ENCODE data around the gene PAPOLA.

Gene PAPOLA

GRCh38 chr14:96597680-96598079 is 95.5 kb downstream of the PAPOLA start:
- Mint-ChIP-seq H3K36me3 (ENCODE audit: insufficient read depth) (peaks cover 5% of the 10 kb centered on the region), H3K27ac (ENCODE audit: low read depth) (no peak overlapping the region), H3K27me3 (peaks cover 32% of the 10 kb centered on the region), H3K4me1 (peaks cover 7% of the 10 kb centered on the region), H3K9me3 (no peaks in the 10 kb centered on the region), H3K4me3 (no peak overlapping the region)
- ATAC-seq (replicated peaks; ENCODE audit: extremely low read depth, poor library complexity, severe bottlenecking) (no peak), DNase-seq (ENCODE audit: low spot score in 2 of 2) (no peak)

GRCh38 chr14:96598332-96598928 is 96.2 kb downstream of the PAPOLA start:
- DNase-seq (ENCODE audit: low spot score in 2 of 2) (no peak), ATAC-seq (replicated peaks; ENCODE audit: extremely low read depth, poor library complexity, severe bottlenecking) (no peak)
- peaks cover 33% of the 10 kb centered on the region for H3K27me3 Mint-ChIP-seq
- H3K4me3 Mint-ChIP-seq, result no peak overlapping the region
- no peaks in the 10 kb centered on the region for H3K9me3 Mint-ChIP-seq
- H3K27ac Mint-ChIP-seq (ENCODE audit: low read depth), result no peak overlapping the region
- H3K4me1 Mint-ChIP-seq, result no peaks in the 10 kb centered on the region
- peaks cover 3% of the 10 kb centered on the region for H3K36me3 Mint-ChIP-seq (ENCODE audit: insufficient read depth)

GRCh38 chr14:96599076-96599475 is 96.9 kb downstream of the PAPOLA start:
- no peaks in the 10 kb centered on the region for H3K9me3 Mint-ChIP-seq
- H3K27ac Mint-ChIP-seq (ENCODE audit: low read depth), result no peak overlapping the region
- no peaks in the 10 kb centered on the region for H3K4me1 Mint-ChIP-seq
- DNase-seq (ENCODE audit: low spot score in 2 of 2), result no peak
- H3K36me3 Mint-ChIP-seq (ENCODE audit: insufficient read depth), result peaks cover 2% of the 10 kb centered on the region
- no peak for ATAC-seq (replicated peaks; ENCODE audit: extremely low read depth, poor library complexity, severe bottlenecking)
- no peak overlapping the region for H3K4me3 Mint-ChIP-seq
- peaks cover 34% of the 10 kb centered on the region for H3K27me3 Mint-ChIP-seq

GRCh38 chr14:96602186-96602585 is 100.0 kb downstream of the PAPOLA start:
- no peak for ATAC-seq (replicated peaks; ENCODE audit: extremely low read depth, poor library complexity, severe bottlenecking)
- DNase-seq (ENCODE audit: low spot score in 2 of 2), result no peak
- Mint-ChIP-seq H3K27me3 (peaks cover 63% of the 10 kb centered on the region), H3K9me3 (no peaks in the 10 kb centered on the region), H3K4me3 (no peak overlapping the region), H3K27ac (ENCODE audit: low read depth) (no peak overlapping the region), H3K36me3 (ENCODE audit: insufficient read depth) (peaks cover 2% of the 10 kb centered on the region), H3K4me1 (no peaks in the 10 kb centered on the region)

- Mint-ChIP-seq H3K9me3 (no peaks in the 10 kb centered on the region), H3K4me1 (no peaks in the 10 kb centered on the region), H3K4me3 (no peak overlapping the region), H3K27me3 (peaks cover 65% of the 10 kb centered on the region), H3K36me3 (ENCODE audit: insufficient read depth) (peaks cover 2% of the 10 kb centered on the region), H3K27ac (ENCODE audit: low read depth) (no peak overlapping the region)
- ATAC-seq (replicated peaks; ENCODE audit: extremely low read depth, poor library complexity, severe bottlenecking) (no peak), DNase-seq (ENCODE audit: low spot score in 2 of 2) (no peak)
Measured at GRCh38 chr14:96603350-96604255, 101.4 kb downstream of the PAPOLA start.

GRCh38 chr14:96614481-96614881 is 112.3 kb downstream of the PAPOLA start:
- no peak overlapping the region for H3K27ac Mint-ChIP-seq (ENCODE audit: low read depth)
- no peak overlapping the region for H3K4me3 Mint-ChIP-seq
- H3K36me3 Mint-ChIP-seq (ENCODE audit: insufficient read depth), result no peaks in the 10 kb centered on the region
- no peak for DNase-seq (ENCODE audit: low spot score in 2 of 2)
- H3K4me1 Mint-ChIP-seq, result no peaks in the 10 kb centered on the region
- peaks cover 55% of the 10 kb centered on the region for H3K27me3 Mint-ChIP-seq
- no peak for ATAC-seq (replicated peaks; ENCODE audit: extremely low read depth, poor library complexity, severe bottlenecking)
- no peaks in the 10 kb centered on the region for H3K9me3 Mint-ChIP-seq

- H3K4me3 Mint-ChIP-seq, result no peak overlapping the region
- H3K36me3 Mint-ChIP-seq (ENCODE audit: insufficient read depth), result no peaks in the 10 kb centered on the region
- H3K9me3 Mint-ChIP-seq, result no peaks in the 10 kb centered on the region
- H3K27me3 Mint-ChIP-seq, result peaks cover 65% of the 10 kb centered on the region
- DNase-seq (ENCODE audit: low spot score in 2 of 2) (no peak), ATAC-seq (replicated peaks; ENCODE audit: extremely low read depth, poor library complexity, severe bottlenecking) (no peak)
- H3K27ac Mint-ChIP-seq (ENCODE audit: low read depth), result no peak overlapping the region
- H3K4me1 Mint-ChIP-seq, result no peaks in the 10 kb centered on the region
Measured at GRCh38 chr14:96616161-96616721, 114.1 kb downstream of the PAPOLA start.

All from central memory CD8-positive, alpha-beta T cell (primary cell).